ENCODE results near the gene CRACR2B.
A peak's percentile ranks its signal among the peaks of the same experiment; 100 is the strongest.

Gene CRACR2B

GRCh38 chr11:800473-800872 lies 27.2 kb upstream of the CRACR2B start:
- Histone ChIP-seq H3K9me3 (ENCODE audit: control extremely low read depth in 1 of 5, control insufficient read depth in 4 of 5, insufficient read depth in 2 of 5, low read depth in 1 of 5, low read length in 4 of 5) (no peaks in the 10 kb centered on the region), H3K27me3 (replicated peaks in 2 of 5; ENCODE audit: control insufficient read depth in 4 of 5, insufficient read depth in 5 of 5, low read length in 4 of 5) (no peaks in the 10 kb centered on the region), H3K36me3 (ENCODE audit: control insufficient read depth in 4 of 4, insufficient read depth in 4 of 4, low read length in 3 of 4) (peaks cover 0 to 40% (median 19%) of the 10 kb centered on the region in 4 experiments), H3K27ac (ENCODE audit: insufficient read depth in 1 of 2, low read depth in 1 of 2, low read length in 2 of 2, poor library complexity in 1 of 2, severe bottlenecking in 2 of 2) (no peak overlapping the region), H3K4me1 (ENCODE audit: control extremely low read depth in 1 of 4, control insufficient read depth in 4 of 4, insufficient read depth in 4 of 4, low read length in 3 of 4) (peaks cover 4 to 47% (median 43%) of the 10 kb centered on the region in 4 experiments), H3K4me3 (ENCODE audit: control insufficient read depth in 1 of 7, extremely low read depth in 1 of 7, insufficient read depth in 4 of 7, low read depth in 2 of 7, low read length in 6 of 7) (no peak overlapping the region)
- no peak for DNase-seq
- CTCF ChIA-PET, result interaction anchor here (0.8 to 1.7 kb wide), 2 partner anchors 17 to 23 kb away, joined by 3 to 5 read pairs; partner anchors contain the start of gene GATD1
- POLR2A ChIA-PET, result no interaction called here
- WGBS (ENCODE audit: insufficient coverage), result 97% methylated on average over 18 of the region's 30 CpGs

DNA sequence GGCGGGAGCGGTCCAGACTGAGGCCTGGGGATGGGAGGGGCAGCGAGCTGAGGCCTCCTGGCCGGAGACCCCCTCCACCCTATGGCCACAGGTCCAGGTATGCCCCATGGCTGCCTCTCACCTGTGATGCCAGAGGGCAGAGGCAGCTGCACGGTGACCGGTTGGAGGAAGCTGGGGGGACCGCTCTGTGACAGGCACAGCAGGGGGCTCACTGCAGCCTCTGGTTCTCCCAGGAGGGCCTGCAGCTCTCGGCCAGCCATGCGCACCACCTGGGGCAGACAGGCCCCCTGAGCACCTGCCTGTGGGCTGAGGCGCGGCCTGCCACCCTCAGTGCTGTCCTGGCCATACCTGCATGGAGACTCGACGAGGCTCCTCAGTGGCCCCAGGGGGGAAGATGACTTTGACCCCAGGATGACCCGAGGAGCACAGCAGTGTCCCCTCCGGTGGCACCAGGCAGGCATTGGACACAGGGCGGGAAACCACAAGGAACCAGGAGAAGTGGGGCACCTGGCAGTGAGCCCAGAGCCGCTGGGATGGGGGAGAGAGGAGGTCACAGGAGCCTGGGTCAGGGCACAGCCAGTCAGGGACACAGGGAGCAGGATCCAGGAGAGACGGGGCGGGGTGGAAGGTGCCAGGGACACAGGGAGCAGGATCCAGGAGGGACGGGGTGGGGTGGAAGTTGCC lies 26.5 kb upstream of the CRACR2B start:
- no peak for DNase-seq
- peaks cover 0 to 40% (median 19%) of the 10 kb centered on the region in 4 experiments for H3K36me3 ChIP-seq (ENCODE audit: control insufficient read depth in 4 of 4, insufficient read depth in 4 of 4, low read length in 3 of 4)
- no peak overlapping the region for H3K4me3 ChIP-seq (ENCODE audit: control insufficient read depth in 1 of 7, extremely low read depth in 1 of 7, insufficient read depth in 4 of 7, low read depth in 2 of 7, low read length in 6 of 7)
- H3K9me3 ChIP-seq (ENCODE audit: control extremely low read depth in 1 of 5, control insufficient read depth in 4 of 5, insufficient read depth in 2 of 5, low read depth in 1 of 5, low read length in 4 of 5), result no peaks in the 10 kb centered on the region
- CTCF ChIA-PET, result interaction anchor here (0.8 to 1.7 kb wide), 2 partner anchors 18 to 24 kb away, joined by 3 to 5 read pairs; partner anchors contain the start of gene GATD1
- peaks cover 4 to 42% (median 40%) of the 10 kb centered on the region in 4 experiments for H3K4me1 ChIP-seq (ENCODE audit: control extremely low read depth in 1 of 4, control insufficient read depth in 4 of 4, insufficient read depth in 4 of 4, low read length in 3 of 4)
- WGBS (ENCODE audit: insufficient coverage), result 95% methylated on average over 16 of the region's 20 CpGs
- H3K27me3 ChIP-seq (replicated peaks in 2 of 5; ENCODE audit: control insufficient read depth in 4 of 5, insufficient read depth in 5 of 5, low read length in 4 of 5), result no peaks in the 10 kb centered on the region
- POLR2A ChIA-PET, result no interaction called here
- no peak overlapping the region for H3K27ac ChIP-seq (ENCODE audit: insufficient read depth in 1 of 2, low read depth in 1 of 2, low read length in 2 of 2, poor library complexity in 1 of 2, severe bottlenecking in 2 of 2)

- Histone ChIP-seq H3K9me3 (ENCODE audit: control extremely low read depth in 1 of 5, control insufficient read depth in 4 of 5, insufficient read depth in 2 of 5, low read depth in 1 of 5, low read length in 4 of 5) (no peaks in the 10 kb centered on the region), H3K36me3 (ENCODE audit: control insufficient read depth in 4 of 4, insufficient read depth in 4 of 4, low read length in 3 of 4) (peaks cover 0 to 40% (median 19%) of the 10 kb centered on the region in 4 experiments), H3K4me3 (ENCODE audit: control insufficient read depth in 1 of 7, extremely low read depth in 1 of 7, insufficient read depth in 4 of 7, low read depth in 2 of 7, low read length in 6 of 7) (no peak overlapping the region), H3K27ac (ENCODE audit: insufficient read depth in 1 of 2, low read depth in 1 of 2, low read length in 2 of 2, poor library complexity in 1 of 2, severe bottlenecking in 2 of 2) (no peak overlapping the region), H3K27me3 (replicated peaks in 2 of 5; ENCODE audit: control insufficient read depth in 4 of 5, insufficient read depth in 5 of 5, low read length in 4 of 5) (no peaks in the 10 kb centered on the region), H3K4me1 (ENCODE audit: control extremely low read depth in 1 of 4, control insufficient read depth in 4 of 4, insufficient read depth in 4 of 4, low read length in 3 of 4) (peaks cover 0 to 34% (median 31%) of the 10 kb centered on the region in 4 experiments)
- DNase-seq, result no peak
- POLR2A ChIA-PET, result no interaction called here
- 99% methylated on average over 18 of the region's 21 CpGs for WGBS (ENCODE audit: insufficient coverage)
- CTCF ChIA-PET, result no interaction called here
Observed at GRCh38 chr11:802018-802617, 25.6 kb upstream of the CRACR2B start.

DNA sequence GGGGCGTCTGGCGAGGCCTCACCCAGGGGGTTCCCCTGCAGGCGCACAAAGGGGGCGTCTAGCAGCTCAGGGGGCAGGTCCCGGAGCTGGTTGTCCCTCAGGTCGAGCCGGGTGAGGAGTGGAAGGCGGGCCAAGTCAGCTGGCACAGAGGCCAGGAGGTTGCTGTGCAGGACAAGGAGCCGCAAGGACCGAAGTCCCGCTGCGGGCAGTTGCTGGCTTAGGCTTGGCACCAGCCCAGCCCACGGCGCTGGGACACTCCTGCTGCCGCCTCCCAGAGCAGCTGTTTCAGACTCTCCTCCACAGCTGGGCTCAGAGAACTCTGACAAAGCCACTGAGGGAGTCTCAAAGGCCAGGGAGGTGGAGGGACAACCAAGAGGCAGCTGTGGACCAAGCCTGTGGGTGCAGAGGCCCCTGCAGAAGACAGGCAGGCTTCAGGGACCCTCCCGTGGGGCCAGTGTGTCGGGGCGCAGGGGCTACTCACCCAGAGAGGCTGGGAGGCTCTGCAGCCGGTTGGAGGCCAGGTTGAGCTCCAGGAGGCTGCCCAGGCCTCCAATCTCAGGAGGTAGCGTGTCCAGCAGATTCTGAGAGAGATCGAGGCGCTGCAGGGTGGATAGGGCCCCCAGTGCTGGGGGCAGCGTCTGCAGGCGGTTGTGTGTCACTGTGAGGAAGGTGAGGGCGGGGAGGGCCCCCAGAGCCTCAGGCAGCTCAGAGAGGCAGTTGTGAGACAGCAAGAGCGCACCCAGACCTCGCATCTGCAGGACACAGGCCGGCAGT lies 24.8 kb upstream of the CRACR2B start:
- ChIA-PET POLR2A (no interaction called here), CTCF (interaction anchor here (1.4 kb wide), 1 partner anchor 17 kb away, joined by 5 read pairs; no protein-coding TSS in a partner anchor)
- H3K4me3 ChIP-seq (ENCODE audit: control insufficient read depth in 1 of 7, extremely low read depth in 1 of 7, insufficient read depth in 4 of 7, low read depth in 2 of 7, low read length in 6 of 7), result no peak overlapping the region
- 96% methylated on average over 26 of the region's 28 CpGs for WGBS (ENCODE audit: insufficient coverage)
- no peak for DNase-seq
- no peaks in the 10 kb centered on the region for H3K9me3 ChIP-seq (ENCODE audit: control extremely low read depth in 1 of 5, control insufficient read depth in 4 of 5, insufficient read depth in 2 of 5, low read depth in 1 of 5, low read length in 4 of 5)
- H3K27me3 ChIP-seq (replicated peaks in 2 of 5; ENCODE audit: control insufficient read depth in 4 of 5, insufficient read depth in 5 of 5, low read length in 4 of 5), result no peaks in the 10 kb centered on the region
- no peak overlapping the region for H3K27ac ChIP-seq (ENCODE audit: insufficient read depth in 1 of 2, low read depth in 1 of 2, low read length in 2 of 2, poor library complexity in 1 of 2, severe bottlenecking in 2 of 2)
- H3K4me1 ChIP-seq (ENCODE audit: control extremely low read depth in 1 of 4, control insufficient read depth in 4 of 4, insufficient read depth in 4 of 4, low read length in 3 of 4), result peaks cover 0 to 30% (median 27%) of the 10 kb centered on the region in 4 experiments
- H3K36me3 ChIP-seq (ENCODE audit: control insufficient read depth in 4 of 4, insufficient read depth in 4 of 4, low read length in 3 of 4), result peaks cover 0 to 40% (median 19%) of the 10 kb centered on the region in 4 experiments

DNA sequence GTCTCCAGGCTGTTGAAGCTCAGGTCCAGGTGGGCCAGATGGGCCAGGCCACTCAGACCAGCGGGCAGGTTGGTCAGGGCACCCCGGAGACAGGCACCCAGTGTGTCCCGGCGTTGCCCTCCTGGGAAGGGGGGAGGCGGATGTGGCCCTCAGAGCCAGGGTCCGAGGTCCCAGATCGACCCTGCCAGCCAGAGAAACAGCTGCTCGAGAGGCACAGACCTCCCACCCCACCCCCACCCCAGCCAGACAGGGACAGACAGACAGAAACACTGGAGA lies 24.3 kb upstream of the CRACR2B start:
- H3K9me3 ChIP-seq (ENCODE audit: control extremely low read depth in 1 of 5, control insufficient read depth in 4 of 5, insufficient read depth in 2 of 5, low read depth in 1 of 5, low read length in 4 of 5), result no peaks in the 10 kb centered on the region
- CTCF ChIA-PET, result interaction anchor here (1.4 kb wide), 2 partner anchors 16 to 28 kb away, joined by 3 to 5 read pairs; no protein-coding TSS in a partner anchor
- no peaks in the 10 kb centered on the region for H3K27me3 ChIP-seq (replicated peaks in 2 of 5; ENCODE audit: control insufficient read depth in 4 of 5, insufficient read depth in 5 of 5, low read length in 4 of 5)
- H3K4me1 ChIP-seq (ENCODE audit: control extremely low read depth in 1 of 4, control insufficient read depth in 4 of 4, insufficient read depth in 4 of 4, low read length in 3 of 4), result peaks cover 0 to 36% (median 27%) of the 10 kb centered on the region in 4 experiments
- 94% methylated on average over 2 of the region's 8 CpGs for WGBS (ENCODE audit: insufficient coverage)
- no peak overlapping the region for H3K4me3 ChIP-seq (ENCODE audit: control insufficient read depth in 1 of 7, extremely low read depth in 1 of 7, insufficient read depth in 4 of 7, low read depth in 2 of 7, low read length in 6 of 7)
- peaks cover 0 to 40% (median 19%) of the 10 kb centered on the region in 4 experiments for H3K36me3 ChIP-seq (ENCODE audit: control insufficient read depth in 4 of 4, insufficient read depth in 4 of 4, low read length in 3 of 4)
- no peak overlapping the region for H3K27ac ChIP-seq (ENCODE audit: insufficient read depth in 1 of 2, low read depth in 1 of 2, low read length in 2 of 2, poor library complexity in 1 of 2, severe bottlenecking in 2 of 2)
- no peak for DNase-seq
- POLR2A ChIA-PET, result no interaction called here

- POLR2A ChIA-PET, result no interaction called here
- H3K36me3 ChIP-seq (ENCODE audit: control insufficient read depth in 4 of 4, insufficient read depth in 4 of 4, low read length in 3 of 4), result peaks cover 0 to 40% (median 19%) of the 10 kb centered on the region in 4 experiments
- H3K4me3 ChIP-seq (ENCODE audit: control insufficient read depth in 1 of 7, extremely low read depth in 1 of 7, insufficient read depth in 4 of 7, low read depth in 2 of 7, low read length in 6 of 7), result peak overlapping the region; percentile 36 to 79 (median 71)
- DNase-seq, result no peak
- CTCF ChIA-PET, result interaction anchor here (1.0 to 1.4 kb wide), 3 partner anchors 15 to 28 kb away, joined by 3 to 5 read pairs (median 3); no protein-coding TSS in a partner anchor
- H3K27ac ChIP-seq (ENCODE audit: insufficient read depth in 1 of 2, low read depth in 1 of 2, low read length in 2 of 2, poor library complexity in 1 of 2, severe bottlenecking in 2 of 2), result peak overlapping the region in 1 of 2 experiments; percentile 49
- H3K9me3 ChIP-seq (ENCODE audit: control extremely low read depth in 1 of 5, control insufficient read depth in 4 of 5, insufficient read depth in 2 of 5, low read depth in 1 of 5, low read length in 4 of 5), result no peaks in the 10 kb centered on the region
- H3K4me1 ChIP-seq (ENCODE audit: control extremely low read depth in 1 of 4, control insufficient read depth in 4 of 4, insufficient read depth in 4 of 4, low read length in 3 of 4), result peaks cover 2 to 40% (median 31%) of the 10 kb centered on the region in 4 experiments
- no peaks in the 10 kb centered on the region for H3K27me3 ChIP-seq (replicated peaks in 2 of 5; ENCODE audit: control insufficient read depth in 4 of 5, insufficient read depth in 5 of 5, low read length in 4 of 5)
- WGBS (ENCODE audit: insufficient coverage), result 77% methylated on average over 22 of the region's 26 CpGs
Observed at GRCh38 chr11:803770-804598, 23.7 kb upstream of the CRACR2B start.

Measured in common myeloid progenitor, CD34-positive (primary cell).